ENCODE data around the gene DOHH.
"Not testable (repeated sequence)": the region's sequence is repeated elsewhere in the genome, so short reads cannot be mapped to it uniquely, and the experiment has no call there.

Gene DOHH

DNA sequence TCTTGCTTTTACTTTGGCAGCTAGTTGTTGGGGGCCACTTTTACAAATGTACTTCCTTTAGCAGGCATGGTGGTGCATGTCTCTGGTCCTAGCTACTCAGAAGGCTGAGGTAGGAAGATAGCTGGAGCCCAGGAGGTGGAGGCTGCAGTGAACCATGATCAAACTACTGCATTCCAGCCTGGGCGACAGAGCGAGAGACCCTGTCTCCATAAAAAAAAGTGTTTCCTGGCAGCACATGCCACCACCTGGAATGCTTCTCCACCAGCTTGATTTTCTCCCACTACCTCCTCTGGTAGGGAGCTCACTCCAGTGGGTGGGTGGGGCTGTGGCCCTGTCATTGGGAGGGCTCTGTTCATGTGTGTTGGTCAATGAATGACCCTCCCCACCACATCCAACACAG is 18.2 kb upstream of the DOHH start:
- no peak for DNase-seq

- no peak for DNase-seq
Measured at GRCh38 chr19:3518255-3518654, 17.8 kb upstream of the DOHH start.

DNA sequence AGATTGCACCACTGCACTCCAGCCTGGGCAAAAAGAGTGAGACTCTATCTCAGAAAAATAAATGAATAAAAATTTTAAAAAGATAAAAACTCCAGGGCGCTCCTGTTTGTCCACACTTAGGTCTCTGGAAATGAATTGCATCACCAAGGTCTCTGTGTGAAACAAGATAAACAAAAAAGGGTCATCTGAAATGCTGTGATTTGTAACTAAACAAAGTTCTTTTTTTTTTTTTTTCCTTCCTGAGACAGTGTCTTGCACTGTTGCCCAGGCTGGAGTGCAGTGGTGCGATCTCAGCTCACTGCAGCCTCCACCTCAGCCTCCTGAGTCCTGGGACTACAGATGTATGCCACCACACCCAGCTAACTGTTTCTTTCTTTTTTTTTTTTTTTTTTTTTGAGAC is 17.2 kb upstream of the DOHH start:
- no peak for DNase-seq

DNA sequence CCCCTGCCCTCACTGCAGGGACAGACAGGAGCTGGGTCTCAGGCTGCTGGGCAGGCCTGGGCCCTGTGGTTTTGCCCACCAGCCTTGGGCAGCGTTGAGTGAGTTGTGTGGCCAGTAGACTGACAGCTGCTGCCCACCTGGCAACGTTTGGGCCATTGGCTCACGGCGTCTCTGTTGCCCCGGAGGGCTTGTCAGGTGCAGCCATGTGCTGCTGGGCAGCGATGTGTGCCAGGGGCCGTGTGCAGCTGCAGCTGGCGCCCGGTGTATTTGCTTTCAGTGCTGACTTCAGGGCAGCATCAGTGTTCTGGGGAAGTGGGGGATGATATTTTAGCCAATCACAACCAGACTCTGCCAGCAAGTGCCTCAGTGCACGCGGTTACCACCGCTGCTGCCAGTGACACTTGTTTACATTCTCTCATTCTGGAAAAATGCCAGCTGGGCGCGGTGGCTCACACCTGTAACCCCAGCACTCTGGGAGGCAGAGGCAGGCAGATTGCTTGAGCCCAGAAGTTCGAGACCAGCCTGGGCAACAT is 16.3 kb upstream of the DOHH start:
- peak; percentile 94 for DNase-seq

DNA sequence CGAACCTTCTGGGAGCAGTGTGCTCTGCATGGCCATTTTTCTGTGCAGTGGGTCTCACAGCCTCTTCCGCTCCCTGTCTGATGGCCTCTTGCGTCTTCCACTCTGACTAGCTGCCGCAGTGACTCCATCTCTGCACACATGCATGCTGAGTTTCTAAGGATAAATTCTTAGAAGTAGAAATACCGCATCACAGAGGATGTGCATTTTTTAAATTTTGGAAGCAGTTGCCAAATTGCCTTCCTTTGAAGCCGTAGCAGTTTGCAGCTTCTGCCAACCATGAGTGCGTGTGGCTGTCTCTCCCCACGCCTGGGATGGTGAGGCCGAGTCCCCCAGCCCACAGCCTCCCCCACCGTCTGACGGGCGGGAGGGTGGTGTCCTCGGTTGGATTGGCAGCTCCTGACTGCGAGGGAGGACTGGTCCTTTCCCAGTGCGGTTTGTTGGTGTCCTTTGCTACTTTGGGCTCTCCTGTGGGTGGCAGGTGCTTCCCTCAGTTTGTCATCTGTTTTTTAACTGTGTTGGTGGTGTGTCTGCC is 15.5 kb upstream of the DOHH start:
- no peak for DNase-seq

DNA sequence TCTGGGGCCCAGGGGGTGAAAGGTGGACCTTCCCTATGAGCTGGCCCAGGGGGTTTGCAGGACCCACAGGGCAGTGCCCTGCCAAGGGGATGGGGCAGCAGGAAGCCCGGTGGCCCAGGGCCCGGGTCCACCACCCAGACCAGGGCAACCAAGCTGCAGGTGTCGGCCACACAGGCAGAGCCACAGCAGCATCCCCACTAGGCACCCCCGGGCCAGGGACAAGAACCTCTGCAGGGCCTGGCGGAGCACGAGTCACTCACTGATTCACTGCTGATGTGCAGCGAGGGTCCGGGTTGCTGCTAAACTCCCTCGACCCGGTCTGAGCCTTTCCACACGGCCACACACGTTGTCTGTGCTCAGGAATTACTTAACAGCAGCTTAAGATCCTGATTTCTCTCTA is 14.5 kb upstream of the DOHH start:
- DNase-seq, result no peak

- DNase-seq, result no peak
Measured at GRCh38 chr19:3513229-3514140, 13.0 kb upstream of the DOHH start.

- no peak for DNase-seq
Measured at GRCh38 chr19:3512562-3513228, 12.2 kb upstream of the DOHH start.

DNA sequence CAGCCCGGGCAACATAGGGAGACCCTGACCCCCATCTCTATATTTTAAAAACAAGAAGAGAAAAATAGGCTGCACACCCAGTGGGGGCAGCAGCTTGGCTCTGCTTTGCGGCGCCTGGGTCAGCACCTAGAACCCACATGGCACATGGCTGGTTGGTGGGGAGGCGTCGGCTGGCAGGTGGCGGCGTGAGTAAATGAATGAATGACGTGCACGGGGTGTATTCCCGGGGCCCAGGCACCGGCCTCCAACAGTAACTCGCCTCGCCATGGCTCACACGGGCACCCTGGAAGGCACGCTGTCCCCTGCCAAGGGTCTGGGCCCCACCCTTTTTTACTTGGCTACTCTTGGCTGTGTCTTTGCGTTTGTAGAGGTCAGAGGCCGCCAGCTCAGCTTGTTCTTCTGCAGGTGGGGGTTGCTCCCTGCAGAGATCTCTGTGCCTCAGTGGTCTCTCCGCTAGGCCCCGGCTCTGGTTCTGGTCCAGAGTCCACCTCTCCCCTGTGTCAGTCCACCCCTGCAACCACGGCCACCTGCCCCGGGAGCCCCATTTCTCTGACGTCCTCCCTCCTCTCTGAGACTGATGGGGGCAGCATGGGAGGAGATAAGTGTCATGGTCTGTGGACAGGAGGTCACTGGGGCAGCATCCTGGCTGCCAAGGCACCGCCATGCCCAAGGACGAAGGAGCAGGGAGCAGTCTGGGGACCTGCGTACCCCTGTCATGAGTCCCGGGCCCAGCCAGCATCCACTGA is 11.2 kb upstream of the DOHH start:
- DNase-seq, result no peak

DNA sequence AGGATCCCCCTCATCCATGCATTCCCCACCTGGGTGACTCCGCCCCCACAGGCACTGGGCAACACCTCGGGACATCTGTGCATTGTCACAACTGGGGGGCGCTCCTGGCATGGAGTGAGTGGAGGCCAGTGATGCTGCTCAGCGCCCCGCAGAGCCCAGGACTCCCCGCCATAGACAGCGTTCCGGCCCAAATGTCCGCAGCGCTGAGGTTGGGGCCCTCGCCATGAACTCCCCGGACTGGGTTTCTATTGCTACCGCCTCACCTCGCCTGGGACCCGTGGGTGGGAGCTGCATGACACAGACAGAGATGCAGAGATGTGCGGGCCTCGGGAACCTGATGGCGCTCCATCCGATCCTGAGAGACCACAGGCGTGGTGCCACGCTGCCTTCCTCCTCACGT is 10.3 kb upstream of the DOHH start:
- no peak for DNase-seq

DNA sequence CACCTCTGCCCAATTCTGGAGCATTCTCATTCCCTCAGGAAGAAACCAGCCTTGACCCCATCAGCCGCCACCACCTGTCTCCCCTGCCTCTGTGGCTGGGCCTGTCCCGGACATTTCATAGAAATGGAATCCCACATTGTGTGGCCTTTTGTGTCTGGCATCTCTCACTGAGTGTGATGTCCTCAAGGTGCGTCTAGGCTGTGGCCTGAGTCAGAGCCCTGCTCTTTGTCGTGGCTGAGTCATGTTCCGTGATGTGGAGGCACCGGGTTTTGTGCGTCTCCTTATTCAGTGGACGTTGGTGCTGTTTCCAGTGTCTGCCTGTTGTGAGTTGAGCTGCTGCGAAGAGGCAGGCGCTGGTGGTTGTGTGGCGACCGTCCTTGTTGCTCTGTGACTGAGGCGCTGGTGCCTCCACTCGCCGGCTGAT is 9.1 kb upstream of the DOHH start:
- no peak for DNase-seq

DNA sequence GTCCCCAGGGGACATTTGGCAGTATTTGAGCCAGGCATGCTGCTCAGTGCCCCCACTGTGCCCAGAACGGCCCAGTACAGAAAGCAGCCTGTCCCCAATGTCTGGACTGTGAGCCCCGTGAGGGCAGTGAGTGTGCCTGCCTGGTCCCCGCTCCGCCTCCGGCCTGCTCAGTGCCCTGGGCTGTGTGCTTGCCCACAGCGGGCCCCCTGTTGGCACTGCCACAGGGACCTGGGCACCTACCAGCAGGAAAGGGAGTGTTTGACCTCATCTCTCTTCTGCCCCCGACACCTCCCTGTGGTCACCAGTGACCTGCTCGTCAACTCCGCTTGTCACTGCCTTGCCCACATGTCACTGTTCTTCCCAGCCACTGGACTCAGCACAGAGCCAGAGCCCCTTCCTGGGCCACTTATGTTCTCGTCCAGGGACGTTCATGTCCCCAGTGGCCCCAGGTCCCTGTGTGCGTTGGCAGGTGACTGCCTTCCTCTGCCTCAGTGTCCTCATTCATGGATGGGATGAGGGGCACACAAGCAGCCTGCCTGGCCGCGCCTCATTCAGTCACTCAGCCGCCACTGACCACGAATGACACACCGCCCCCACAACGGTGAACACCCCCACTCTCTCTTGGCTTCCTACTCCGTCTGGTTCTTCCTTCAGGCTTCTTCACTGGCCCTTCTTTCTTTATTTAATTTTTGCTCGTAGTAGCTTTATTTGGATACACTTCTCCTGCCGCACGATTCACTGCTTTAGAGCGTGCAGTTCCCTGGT is 8.5 kb upstream of the DOHH start:
- DNase-seq, result no peak

- DNase-seq, result not testable (repeated sequence)
Measured at GRCh38 chr19:3508121-3508661, 7.7 kb upstream of the DOHH start.

- no peak for DNase-seq
Measured at GRCh38 chr19:3507371-3508120, 7.1 kb upstream of the DOHH start.

DNA sequence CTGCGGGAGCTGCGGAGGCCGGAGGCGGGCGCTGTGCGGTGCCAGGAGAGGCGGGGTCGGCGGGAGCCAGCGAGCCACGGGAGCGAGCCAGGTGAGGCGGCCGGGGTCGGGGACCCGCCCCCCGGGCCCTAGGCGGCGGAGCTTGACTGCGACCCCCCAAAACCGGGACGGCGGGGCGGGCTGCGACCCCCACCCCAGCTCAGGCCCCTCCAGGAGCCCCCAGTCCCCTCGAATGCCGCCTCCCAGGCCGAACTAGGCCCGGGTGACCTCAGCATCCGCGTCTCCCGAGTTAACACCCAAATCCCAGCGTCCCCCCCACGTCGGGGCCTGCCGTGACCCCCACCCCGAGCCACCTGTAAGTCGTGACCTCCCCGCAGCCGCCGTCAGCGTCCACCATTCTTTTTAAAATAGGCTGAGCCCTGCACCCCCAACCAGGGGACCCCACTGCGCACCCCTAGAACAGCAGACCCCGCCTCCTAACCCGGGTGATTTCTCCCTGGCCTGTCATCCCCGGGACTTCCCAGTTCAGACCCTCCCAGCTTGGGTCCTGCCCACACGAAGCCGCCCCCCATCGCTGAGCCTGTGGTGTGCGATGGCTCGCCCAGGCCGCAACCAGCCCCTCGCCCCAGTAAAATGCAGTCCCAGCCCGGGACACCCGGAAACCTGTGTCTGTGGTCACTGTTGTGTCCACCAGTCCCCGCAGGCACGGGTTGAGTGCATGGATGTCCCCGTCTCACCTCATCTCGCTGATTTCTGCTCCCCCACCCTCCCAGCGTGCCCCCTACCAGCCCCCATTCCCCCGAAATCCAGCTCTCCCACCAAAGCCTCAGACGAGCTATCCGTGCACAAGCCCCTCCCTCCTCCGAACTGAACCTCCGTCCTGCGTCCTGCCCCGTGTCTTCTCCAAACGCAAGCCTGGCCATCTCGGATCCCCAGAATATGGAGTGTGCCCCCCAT is 6.2 kb upstream of the DOHH start:
- no peak for DNase-seq

DNA sequence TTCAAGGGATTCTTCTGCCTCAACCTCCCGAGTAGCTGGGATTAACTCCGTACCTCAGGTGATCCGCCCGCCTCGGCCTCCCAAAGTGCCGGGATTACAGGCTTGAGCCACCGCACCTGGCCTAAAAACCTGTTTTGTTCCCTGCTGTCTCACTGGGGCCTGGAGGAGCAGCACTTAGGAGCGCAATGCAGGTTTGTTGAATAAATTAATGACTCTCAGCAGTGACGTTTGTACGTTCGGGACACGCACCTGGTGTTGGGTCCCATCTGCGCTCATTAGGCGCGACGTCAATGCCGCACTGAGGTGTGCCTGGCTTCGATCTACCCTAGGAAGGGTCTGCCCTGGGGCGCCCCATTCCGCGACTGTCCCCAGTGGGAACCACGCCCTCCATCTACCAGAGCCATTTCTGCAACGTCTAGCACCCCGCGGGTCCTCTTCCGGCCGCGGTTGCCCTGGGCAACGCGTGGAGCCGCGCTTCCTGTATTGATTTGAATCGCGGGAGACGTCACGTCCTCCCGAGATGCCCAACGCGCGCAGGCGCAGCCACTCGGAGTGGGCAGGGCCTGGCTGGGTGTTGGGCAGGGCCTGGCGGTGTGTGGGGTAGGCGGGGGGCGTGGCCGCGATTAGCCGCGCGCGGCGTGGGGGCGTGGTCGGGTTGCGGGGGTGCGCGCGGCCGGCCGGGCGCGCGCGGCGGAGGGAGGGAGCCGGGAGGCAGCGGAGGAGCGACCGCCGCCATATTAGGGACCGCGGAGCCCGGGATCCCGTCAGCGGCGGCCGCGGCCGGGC is 5.3 kb upstream of the DOHH start, which contains the start of gene FZR1:
Gene FZR1, plus strand, starts transcription at position 714 of the 786 bp plus-strand sequence. CDS start 16,679 bp downstream, outside the sequence.
- DNase-seq, result peak; percentile 97

- DNase-seq, result no peak
Measured at GRCh38 chr19:3504735-3505134, 4.3 kb upstream of the DOHH start.

- DNase-seq, result no peak
Measured at GRCh38 chr19:3503036-3503572, 2.6 kb upstream of the DOHH start.

DNA sequence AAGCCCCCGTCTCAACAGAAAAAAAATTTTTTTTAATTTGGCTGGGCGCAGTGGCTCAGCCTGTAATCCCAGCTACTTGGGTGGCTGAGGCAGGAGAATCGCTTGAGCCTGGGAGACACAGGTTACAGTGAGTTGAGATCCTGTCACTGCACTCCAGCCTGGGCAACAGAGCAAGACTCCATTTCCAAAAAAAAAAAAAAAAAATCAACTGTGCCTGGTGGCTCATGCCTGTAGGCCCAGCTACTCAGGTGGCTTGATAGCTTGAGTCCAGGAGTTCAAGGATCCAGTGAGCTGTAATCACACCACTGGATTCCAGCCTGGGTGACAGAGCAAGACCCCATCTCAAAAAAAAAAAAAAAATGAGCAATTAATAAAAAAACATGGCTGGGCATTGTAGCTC is 1.3 kb upstream of the DOHH start:
- DNase-seq, result no peak

All from NCI-H1092 treated with DMSO at 0.1 percent for 48 hours (cell line).